Measurements from ENCODE around the gene SHMT1. TPM values are rescaled to one million over a fixed set of nuclear protein-coding genes. Genes with fewer than 3 reads are reported as not detected.
"Not testable (repeated sequence)": the region's sequence is repeated elsewhere in the genome, so short reads cannot be mapped to it uniquely, and the experiment has no call there.

SHMT1 gene
- total and polyA plus RNA-seq, 4 donors = 39.6 to 360 (median 325) TPM

GRCh38 chr17:18380471-18381157 lies 17.3 kb upstream of the SHMT1 start:
- Histone ChIP-seq H3K9ac (ENCODE audit: low read depth in 1 of 2, low read length in 2 of 2) (no peak overlapping the region), H3K27ac (ENCODE audit: low read depth in 1 of 2, low read length in 2 of 2) (no peak overlapping the region), H3K27me3 (ENCODE audit: control insufficient read depth in 4 of 4, insufficient read depth in 4 of 4, low read length in 3 of 4) (no peaks in the 10 kb centered on the region), H3K36me3 (ENCODE audit: control insufficient read depth in 4 of 4, insufficient read depth in 3 of 4, low read depth in 1 of 4, low read length in 3 of 4) (no peaks in the 10 kb centered on the region), H3K4me1 (ENCODE audit: control insufficient read depth in 4 of 4, insufficient read depth in 4 of 4, low read length in 3 of 4) (peaks cover 3 to 12% (median 7%) of the 10 kb centered on the region in 4 donors), H3K9me3 (ENCODE audit: control insufficient read depth in 4 of 4, low read length in 3 of 4) (no peaks in the 10 kb centered on the region), H3K4me3 (ENCODE audit: low read depth in 1 of 3, low read length in 3 of 3) (no peak overlapping the region)
- 81% methylated on average over 15 of the region's 15 CpGs for WGBS
- no peak for DNase-seq (ENCODE audit: low spot score)
- TF ChIP-seq REST (IDR thresholded peaks at IDR 0.05) (no peak), TAF1 (conservative IDR thresholded peaks at IDR 0.05) (no peak), MAX (IDR thresholded peaks at IDR 0.05) (no peak), RAD21 (IDR thresholded peaks at IDR 0.05) (no peak)

- peaks cover 3 to 12% (median 7%) of the 10 kb centered on the region in 4 donors for H3K4me1 ChIP-seq (ENCODE audit: control insufficient read depth in 4 of 4, insufficient read depth in 4 of 4, low read length in 3 of 4)
- H3K36me3 ChIP-seq (ENCODE audit: control insufficient read depth in 4 of 4, insufficient read depth in 3 of 4, low read depth in 1 of 4, low read length in 3 of 4) = no peaks in the 10 kb centered on the region
- H3K9ac ChIP-seq (ENCODE audit: low read depth in 1 of 2, low read length in 2 of 2) = no peak overlapping the region
- no peaks in the 10 kb centered on the region for H3K9me3 ChIP-seq (ENCODE audit: control insufficient read depth in 4 of 4, low read length in 3 of 4)
- no peaks in the 10 kb centered on the region for H3K27me3 ChIP-seq (ENCODE audit: control insufficient read depth in 4 of 4, insufficient read depth in 4 of 4, low read length in 3 of 4)
- 88% methylated on average over 16 of the region's 16 CpGs for WGBS
- H3K4me3 ChIP-seq (ENCODE audit: low read depth in 1 of 3, low read length in 3 of 3) = no peak overlapping the region
- no peak for DNase-seq (ENCODE audit: low spot score)
- no peak for TF ChIP-seq SP1 (IDR thresholded peaks at IDR 0.05)
- TF ChIP-seq HNF4G (IDR thresholded peaks at IDR 0.05) = no peak
- no peak for TF ChIP-seq RXRA (IDR thresholded peaks at IDR 0.05)
- TF ChIP-seq MAX (IDR thresholded peaks at IDR 0.05) = no peak
- TF ChIP-seq FOXA1 (IDR thresholded peaks at IDR 0.05) = no peak
- TF ChIP-seq JUND (IDR thresholded peaks at IDR 0.05) = no peak
- no peak for TF ChIP-seq GABPA (IDR thresholded peaks at IDR 0.05 in 1 of 2, conservative IDR thresholded peaks at IDR 0.05 in 1 of 2)
- no peak overlapping the region for H3K27ac ChIP-seq (ENCODE audit: low read depth in 1 of 2, low read length in 2 of 2)
Observed at GRCh38 chr17:18379246-18380146, 16.1 kb upstream of the SHMT1 start.

- not testable (repeated sequence) for H3K4me3 ChIP-seq (ENCODE audit: low read depth in 1 of 3, low read length in 3 of 3); H3K9me3 ChIP-seq (ENCODE audit: control insufficient read depth in 4 of 4, low read length in 3 of 4); DNase-seq (ENCODE audit: low spot score); H3K36me3 ChIP-seq (ENCODE audit: control insufficient read depth in 4 of 4, insufficient read depth in 3 of 4, low read depth in 1 of 4, low read length in 3 of 4); H3K9ac ChIP-seq (ENCODE audit: low read depth in 1 of 2, low read length in 2 of 2); H3K27me3 ChIP-seq (ENCODE audit: control insufficient read depth in 4 of 4, insufficient read depth in 4 of 4, low read length in 3 of 4)
- Histone ChIP-seq H3K4me1 (ENCODE audit: control insufficient read depth in 4 of 4, insufficient read depth in 4 of 4, low read length in 3 of 4) (peaks cover 3 to 12% (median 7%) of the 10 kb centered on the region in 4 donors), H3K27ac (ENCODE audit: low read depth in 1 of 2, low read length in 2 of 2) (peak overlapping the region in 1 of 2 donors; percentile 95)
- WGBS = 87% methylated on average over 5 of the region's 5 CpGs
Observed at GRCh38 chr17:18378614-18379013, 15.3 kb upstream of the SHMT1 start.

Measured in liver (tissue), 9 donors.